Measurements from ENCODE around the gene ABHD6.
"Not testable (repeated sequence)": the region's sequence is repeated elsewhere in the genome, so short reads cannot be mapped to it uniquely, and the experiment has no call there.

Gene ABHD6

GRCh38 chr3:58222161-58222724, 15.3 kb upstream of the ABHD6 start:
- ChIA-PET CTCF (interaction anchor here (0.7 to 3.3 kb wide), 7 partner anchors 11 to 84 kb away, joined by 3 to 19 read pairs (median 5); partner anchors contain the start of genes DNASE1L3, HTD2 and RPP14), POLR2A (interaction anchor here (0.8 kb wide), 1 partner anchor 84 kb away, joined by 3 read pairs; the partner anchor contains the start of genes HTD2 and RPP14)
- TF ChIP-seq CTCF (IDR thresholded peaks at IDR 0.05; ENCODE audit: insufficient read depth, low read length, missing control alignments) = no peak
- DNase-seq (ENCODE audit: low read depth, low spot score) = no peak
- H3K4me3 ChIP-seq (ENCODE audit: low read depth, low read length) = no peak overlapping the region

GRCh38 chr3:58223855-58224254, 13.7 kb upstream of the ABHD6 start:
- ChIA-PET CTCF (interaction anchor here (1.0 to 3.4 kb wide), 9 partner anchors 9 to 82 kb away, joined by 3 to 19 read pairs (median 8); partner anchors contain the start of genes DNASE1L3, HTD2 and RPP14), POLR2A (no interaction called here)
- H3K4me3 ChIP-seq (ENCODE audit: low read depth, low read length) = no peak overlapping the region
- no peak for DNase-seq (ENCODE audit: low read depth, low spot score)
- no peak for TF ChIP-seq CTCF (IDR thresholded peaks at IDR 0.05; ENCODE audit: insufficient read depth, low read length, missing control alignments)

- CTCF ChIA-PET = interaction anchor here (0.7 to 1.6 kb wide), 5 partner anchors 10 to 50 kb away, joined by 3 to 9 read pairs (median 3); partner anchors contain the start of gene DNASE1L3
- DNase-seq (ENCODE audit: low read depth, low spot score); H3K4me3 ChIP-seq (ENCODE audit: low read depth, low read length); POLR2A ChIA-PET: not testable (repeated sequence)
Measured at GRCh38 chr3:58227933-58228332, 9.7 kb upstream of the ABHD6 start.

GRCh38 chr3:58230876-58231552, 6.6 kb upstream of the ABHD6 start:
- POLR2A ChIA-PET = no interaction called here

GRCh38 chr3:58231666-58232065, 5.9 kb upstream of the ABHD6 start:
- TF ChIP-seq CTCF (IDR thresholded peaks at IDR 0.05; ENCODE audit: insufficient read depth, low read length, missing control alignments) = no peak
- POLR2A ChIA-PET = no interaction called here
- no peak for DNase-seq (ENCODE audit: low read depth, low spot score)
- CTCF ChIA-PET = interaction anchor here (1.0 to 6.2 kb wide), 6 partner anchors 13 to 75 kb away, joined by 3 to 35 read pairs (median 5); partner anchors contain the start of genes HTD2 and RPP14
- no peak overlapping the region for H3K4me3 ChIP-seq (ENCODE audit: low read depth, low read length)

More at GRCh38 chr3:58230876-58231552, 6.6 kb upstream of the ABHD6 start:
- CTCF ChIA-PET = interaction anchor here (1.0 to 6.2 kb wide), 6 partner anchors 13 to 76 kb away, joined by 3 to 35 read pairs (median 5); partner anchors contain the start of genes HTD2 and RPP14
- H3K4me3 ChIP-seq (ENCODE audit: low read depth, low read length) = no peak overlapping the region
- TF ChIP-seq CTCF (IDR thresholded peaks at IDR 0.05; ENCODE audit: insufficient read depth, low read length, missing control alignments) = no peak
- no peak for DNase-seq (ENCODE audit: low read depth, low spot score)

GRCh38 chr3:58234516-58234931, 3.1 kb upstream of the ABHD6 start:
- DNase-seq (ENCODE audit: low read depth, low spot score) = no peak
- POLR2A ChIA-PET = no interaction called here
- TF ChIP-seq CTCF (IDR thresholded peaks at IDR 0.05; ENCODE audit: insufficient read depth, low read length, missing control alignments) = no peak
- H3K4me3 ChIP-seq (ENCODE audit: low read depth, low read length) = no peak overlapping the region
- CTCF ChIA-PET = interaction anchor here (0.6 to 6.2 kb wide), 7 partner anchors 9 to 72 kb away, joined by 3 to 35 read pairs (median 5); partner anchors contain the start of genes HTD2 and RPP14

Measured in AG04449 (cell line).